WTC11 (cell line): Measurements from ENCODE around the gene PLIN1.

Source experiments
- CREM ChIP-seq: sonication (generic); formaldehyde crosslinking; IDR thresholded peaks from 2 replicates; pipeline ENCODE4 v1.8.1; 2022; ENCODE audit warnings: mild to moderate bottlenecking, missing genetic modification reagents, moderate library complexity
- ELF4 ChIP-seq: sonication (generic); formaldehyde crosslinking; IDR thresholded peaks from 2 replicates; pipeline ENCODE4 v1.8.1; 2022; ENCODE audit warnings: low read depth, mild to moderate bottlenecking, moderate library complexity, missing genetic modification reagents
- SMAD3 ChIP-seq: sonication (generic); formaldehyde crosslinking; IDR thresholded peaks from 2 replicates; pipeline ENCODE4 v1.8.0; 2022; ENCODE audit warnings: missing genetic modification reagents, mild to moderate bottlenecking, borderline replicate concordance
- ZBTB21 ChIP-seq: sonication (generic); formaldehyde crosslinking; IDR thresholded peaks from 2 replicates; pipeline ENCODE4 v1.8.1; 2023; ENCODE audit warnings: mild to moderate bottlenecking, missing genetic modification reagents, borderline replicate concordance
- TF ChIP-seq, protein P1 (sequence below): fragments of 200-600 bp; IDR thresholded peaks from 2 replicates; pipeline ENCODE4 v1.8.0; 2022; ENCODE audit warnings: antibody characterized with exemption
- TF ChIP-seq, protein P2 (sequence below): sonication (generic); formaldehyde crosslinking; IDR thresholded peaks from 2 replicates; pipeline ENCODE4 v1.8.1; 2023; ENCODE audit warnings: mild to moderate bottlenecking, missing genetic modification reagents, borderline replicate concordance
- TF ChIP-seq, protein P3 (sequence below): sonication (generic); formaldehyde crosslinking; IDR thresholded peaks from 2 replicates; pipeline ENCODE4 v1.8.1; 2023; ENCODE audit warnings: mild to moderate bottlenecking, missing genetic modification reagents, moderate library complexity
- TF ChIP-seq, protein P4 (sequence below): sonication (generic); formaldehyde crosslinking; IDR thresholded peaks from 2 replicates; pipeline ENCODE4 v1.8.1; 2023; ENCODE audit warnings: mild to moderate bottlenecking, missing genetic modification reagents, moderate library complexity

DNA sequence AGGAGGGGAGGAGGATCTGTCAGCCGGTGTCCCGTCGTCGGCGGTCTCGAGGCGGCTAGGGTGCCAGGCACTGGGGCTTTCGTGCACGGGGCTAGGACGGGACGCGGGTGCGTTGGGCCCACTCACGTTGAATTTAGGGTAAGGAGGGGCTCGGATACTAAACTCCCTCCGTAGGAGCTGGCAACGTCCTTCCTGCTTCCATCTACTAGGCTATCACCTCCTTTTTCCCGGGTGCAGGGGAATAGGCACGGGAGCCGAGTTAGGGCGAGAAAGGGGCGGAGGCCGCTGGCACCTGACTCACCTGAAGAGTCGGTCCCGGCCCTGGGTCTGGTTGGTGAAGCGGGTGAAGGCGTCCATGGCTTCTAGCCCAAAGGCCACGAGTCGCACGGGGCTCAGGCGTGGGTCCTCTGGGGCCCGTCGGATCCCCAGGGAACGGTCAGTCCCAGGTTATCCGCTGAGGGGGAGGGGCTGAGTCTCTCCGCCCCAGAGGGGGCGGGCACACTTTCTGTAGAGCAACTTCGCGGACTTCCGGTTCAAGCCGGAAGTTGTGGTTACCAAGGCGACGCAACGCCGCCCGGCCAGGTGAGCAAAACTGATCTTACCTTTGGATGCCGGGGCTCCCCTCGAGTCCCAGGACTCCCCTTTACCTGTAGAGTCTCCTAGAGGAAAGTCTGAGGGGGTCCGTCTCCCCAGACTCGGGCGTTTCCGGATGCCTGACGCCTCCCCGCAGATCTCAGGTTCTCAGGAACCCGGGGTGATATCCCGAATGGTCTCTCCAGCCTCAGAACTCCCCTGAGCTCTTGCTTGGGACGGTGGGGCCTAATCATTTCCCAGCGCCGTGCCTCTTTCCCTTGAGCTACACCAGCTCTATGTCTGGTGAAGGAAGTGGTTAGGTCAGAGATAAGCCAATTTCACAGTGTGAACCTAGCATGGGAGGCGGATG is 11.4 kb upstream of the PLIN1 start, which contains the start of the genes PEX11A and WDR93:
- TF ChIP-seq, protein P1, sequence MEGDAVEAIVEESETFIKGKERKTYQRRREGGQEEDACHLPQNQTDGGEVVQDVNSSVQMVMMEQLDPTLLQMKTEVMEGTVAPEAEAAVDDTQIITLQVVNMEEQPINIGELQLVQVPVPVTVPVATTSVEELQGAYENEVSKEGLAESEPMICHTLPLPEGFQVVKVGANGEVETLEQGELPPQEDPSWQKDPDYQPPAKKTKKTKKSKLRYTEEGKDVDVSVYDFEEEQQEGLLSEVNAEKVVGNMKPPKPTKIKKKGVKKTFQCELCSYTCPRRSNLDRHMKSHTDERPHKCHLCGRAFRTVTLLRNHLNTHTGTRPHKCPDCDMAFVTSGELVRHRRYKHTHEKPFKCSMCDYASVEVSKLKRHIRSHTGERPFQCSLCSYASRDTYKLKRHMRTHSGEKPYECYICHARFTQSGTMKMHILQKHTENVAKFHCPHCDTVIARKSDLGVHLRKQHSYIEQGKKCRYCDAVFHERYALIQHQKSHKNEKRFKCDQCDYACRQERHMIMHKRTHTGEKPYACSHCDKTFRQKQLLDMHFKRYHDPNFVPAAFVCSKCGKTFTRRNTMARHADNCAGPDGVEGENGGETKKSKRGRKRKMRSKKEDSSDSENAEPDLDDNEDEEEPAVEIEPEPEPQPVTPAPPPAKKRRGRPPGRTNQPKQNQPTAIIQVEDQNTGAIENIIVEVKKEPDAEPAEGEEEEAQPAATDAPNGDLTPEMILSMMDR: no peak
- TF ChIP-seq CREM: no peak
- no peak for TF ChIP-seq SMAD3 (CRISPR knock-in tag)
- TF ChIP-seq, protein P2, sequence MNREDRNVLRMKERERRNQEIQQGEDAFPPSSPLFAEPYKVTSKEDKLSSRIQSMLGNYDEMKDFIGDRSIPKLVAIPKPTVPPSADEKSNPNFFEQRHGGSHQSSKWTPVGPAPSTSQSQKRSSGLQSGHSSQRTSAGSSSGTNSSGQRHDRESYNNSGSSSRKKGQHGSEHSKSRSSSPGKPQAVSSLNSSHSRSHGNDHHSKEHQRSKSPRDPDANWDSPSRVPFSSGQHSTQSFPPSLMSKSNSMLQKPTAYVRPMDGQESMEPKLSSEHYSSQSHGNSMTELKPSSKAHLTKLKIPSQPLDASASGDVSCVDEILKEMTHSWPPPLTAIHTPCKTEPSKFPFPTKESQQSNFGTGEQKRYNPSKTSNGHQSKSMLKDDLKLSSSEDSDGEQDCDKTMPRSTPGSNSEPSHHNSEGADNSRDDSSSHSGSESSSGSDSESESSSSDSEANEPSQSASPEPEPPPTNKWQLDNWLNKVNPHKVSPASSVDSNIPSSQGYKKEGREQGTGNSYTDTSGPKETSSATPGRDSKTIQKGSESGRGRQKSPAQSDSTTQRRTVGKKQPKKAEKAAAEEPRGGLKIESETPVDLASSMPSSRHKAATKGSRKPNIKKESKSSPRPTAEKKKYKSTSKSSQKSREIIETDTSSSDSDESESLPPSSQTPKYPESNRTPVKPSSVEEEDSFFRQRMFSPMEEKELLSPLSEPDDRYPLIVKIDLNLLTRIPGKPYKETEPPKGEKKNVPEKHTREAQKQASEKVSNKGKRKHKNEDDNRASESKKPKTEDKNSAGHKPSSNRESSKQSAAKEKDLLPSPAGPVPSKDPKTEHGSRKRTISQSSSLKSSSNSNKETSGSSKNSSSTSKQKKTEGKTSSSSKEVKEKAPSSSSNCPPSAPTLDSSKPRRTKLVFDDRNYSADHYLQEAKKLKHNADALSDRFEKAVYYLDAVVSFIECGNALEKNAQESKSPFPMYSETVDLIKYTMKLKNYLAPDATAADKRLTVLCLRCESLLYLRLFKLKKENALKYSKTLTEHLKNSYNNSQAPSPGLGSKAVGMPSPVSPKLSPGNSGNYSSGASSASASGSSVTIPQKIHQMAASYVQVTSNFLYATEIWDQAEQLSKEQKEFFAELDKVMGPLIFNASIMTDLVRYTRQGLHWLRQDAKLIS: no peak
- TF ChIP-seq, protein P3, sequence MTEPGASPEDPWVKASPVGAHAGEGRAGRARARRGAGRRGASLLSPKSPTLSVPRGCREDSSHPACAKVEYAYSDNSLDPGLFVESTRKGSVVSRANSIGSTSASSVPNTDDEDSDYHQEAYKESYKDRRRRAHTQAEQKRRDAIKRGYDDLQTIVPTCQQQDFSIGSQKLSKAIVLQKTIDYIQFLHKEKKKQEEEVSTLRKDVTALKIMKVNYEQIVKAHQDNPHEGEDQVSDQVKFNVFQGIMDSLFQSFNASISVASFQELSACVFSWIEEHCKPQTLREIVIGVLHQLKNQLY: no peak
- no peak for TF ChIP-seq ZBTB21 (CRISPR knock-in tag)
- TF ChIP-seq ELF4: no peak
- TF ChIP-seq, protein P4, sequence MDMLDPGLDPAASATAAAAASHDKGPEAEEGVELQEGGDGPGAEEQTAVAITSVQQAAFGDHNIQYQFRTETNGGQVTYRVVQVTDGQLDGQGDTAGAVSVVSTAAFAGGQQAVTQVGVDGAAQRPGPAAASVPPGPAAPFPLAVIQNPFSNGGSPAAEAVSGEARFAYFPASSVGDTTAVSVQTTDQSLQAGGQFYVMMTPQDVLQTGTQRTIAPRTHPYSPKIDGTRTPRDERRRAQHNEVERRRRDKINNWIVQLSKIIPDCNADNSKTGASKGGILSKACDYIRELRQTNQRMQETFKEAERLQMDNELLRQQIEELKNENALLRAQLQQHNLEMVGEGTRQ (CRISPR knock-in tag): peak; percentile 31; the same call in 1 of the 2 replicates
